ENCODE results near the gene TNFSF10.
"Not testable (repeated sequence)": the region's sequence is repeated elsewhere in the genome, so short reads cannot be mapped to it uniquely, and the experiment has no call there.

The TNFSF10 gene

GRCh38 chr3:172527306-172527705 lies 4.1 kb upstream of the TNFSF10 start:
- Histone ChIP-seq H3K36me3 (ENCODE audit: control insufficient read depth, insufficient read depth, low read length) (no peaks in the 10 kb centered on the region), H3K27me3 (replicated peaks; ENCODE audit: control insufficient read depth, insufficient read depth, low read length) (no peaks in the 10 kb centered on the region), H3K4me3 (replicated peaks; ENCODE audit: low read depth, low read length) (no peak overlapping the region)
- no peak for DNase-seq (ENCODE audit: extremely low read depth, insufficient read length)
- TF ChIP-seq, protein P1, sequence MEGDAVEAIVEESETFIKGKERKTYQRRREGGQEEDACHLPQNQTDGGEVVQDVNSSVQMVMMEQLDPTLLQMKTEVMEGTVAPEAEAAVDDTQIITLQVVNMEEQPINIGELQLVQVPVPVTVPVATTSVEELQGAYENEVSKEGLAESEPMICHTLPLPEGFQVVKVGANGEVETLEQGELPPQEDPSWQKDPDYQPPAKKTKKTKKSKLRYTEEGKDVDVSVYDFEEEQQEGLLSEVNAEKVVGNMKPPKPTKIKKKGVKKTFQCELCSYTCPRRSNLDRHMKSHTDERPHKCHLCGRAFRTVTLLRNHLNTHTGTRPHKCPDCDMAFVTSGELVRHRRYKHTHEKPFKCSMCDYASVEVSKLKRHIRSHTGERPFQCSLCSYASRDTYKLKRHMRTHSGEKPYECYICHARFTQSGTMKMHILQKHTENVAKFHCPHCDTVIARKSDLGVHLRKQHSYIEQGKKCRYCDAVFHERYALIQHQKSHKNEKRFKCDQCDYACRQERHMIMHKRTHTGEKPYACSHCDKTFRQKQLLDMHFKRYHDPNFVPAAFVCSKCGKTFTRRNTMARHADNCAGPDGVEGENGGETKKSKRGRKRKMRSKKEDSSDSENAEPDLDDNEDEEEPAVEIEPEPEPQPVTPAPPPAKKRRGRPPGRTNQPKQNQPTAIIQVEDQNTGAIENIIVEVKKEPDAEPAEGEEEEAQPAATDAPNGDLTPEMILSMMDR (IDR thresholded peaks at IDR 0.05; ENCODE audit: insufficient read depth, low read length, poor library complexity, severe bottlenecking) = no peak

- Histone ChIP-seq H3K27me3 (replicated peaks; ENCODE audit: control insufficient read depth, insufficient read depth, low read length) (no peaks in the 10 kb centered on the region), H3K4me3 (replicated peaks; ENCODE audit: low read depth, low read length) (no peak overlapping the region), H3K36me3 (ENCODE audit: control insufficient read depth, insufficient read depth, low read length) (no peaks in the 10 kb centered on the region)
- TF ChIP-seq, protein P1 (IDR thresholded peaks at IDR 0.05; ENCODE audit: insufficient read depth, low read length, poor library complexity, severe bottlenecking) = no peak
- no peak for DNase-seq (ENCODE audit: extremely low read depth, insufficient read length)
Measured at GRCh38 chr3:172525116-172525613, 1.9 kb upstream of the TNFSF10 start.

GRCh38 chr3:172524611-172525010 lies 1.4 kb upstream of the TNFSF10 start:
- Histone ChIP-seq H3K36me3 (ENCODE audit: control insufficient read depth, insufficient read depth, low read length) (no peaks in the 10 kb centered on the region), H3K27me3 (replicated peaks; ENCODE audit: control insufficient read depth, insufficient read depth, low read length) (no peaks in the 10 kb centered on the region), H3K4me3 (replicated peaks; ENCODE audit: low read depth, low read length) (no peak overlapping the region)
- DNase-seq (ENCODE audit: extremely low read depth, insufficient read length) = no peak
- TF ChIP-seq, protein P1 (IDR thresholded peaks at IDR 0.05; ENCODE audit: insufficient read depth, low read length, poor library complexity, severe bottlenecking) = no peak

- H3K27me3 ChIP-seq (replicated peaks; ENCODE audit: control insufficient read depth, insufficient read depth, low read length); DNase-seq (ENCODE audit: extremely low read depth, insufficient read length); H3K36me3 ChIP-seq (ENCODE audit: control insufficient read depth, insufficient read depth, low read length): not testable (repeated sequence)
- H3K4me3 ChIP-seq (replicated peaks; ENCODE audit: low read depth, low read length) = peak overlapping the region; percentile 81
Measured at GRCh38 chr3:172521837-172522726, 1.1 kb downstream of the TNFSF10 start.

DNA sequence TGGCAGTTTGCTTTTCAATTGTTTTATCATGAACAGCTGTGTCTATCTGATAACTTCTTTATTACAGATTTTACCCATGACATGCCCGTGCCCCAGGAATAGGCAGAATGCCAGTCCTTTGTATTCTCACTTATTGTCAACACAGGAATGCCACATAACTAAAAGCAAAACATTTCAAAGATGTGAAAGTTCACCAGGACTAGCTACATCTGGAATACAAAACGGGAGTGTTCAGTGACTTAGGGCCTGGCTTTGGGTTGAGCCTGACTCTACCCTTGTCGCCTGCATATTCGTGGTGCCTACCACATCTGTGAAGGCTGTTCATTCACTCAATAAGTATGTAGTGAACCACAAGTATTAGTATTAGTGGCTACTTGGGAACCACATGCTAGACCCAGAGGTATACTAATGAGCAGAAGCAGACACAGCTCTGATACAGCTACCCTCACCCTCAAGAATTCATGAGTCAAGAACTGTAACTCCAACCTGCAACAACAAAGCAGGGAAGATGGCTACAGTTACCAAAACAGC lies 2.9 kb downstream of the TNFSF10 start:
- TF ChIP-seq, protein P1 (IDR thresholded peaks at IDR 0.05; ENCODE audit: insufficient read depth, low read length, poor library complexity, severe bottlenecking) = no peak
- peak; percentile 13 for DNase-seq (ENCODE audit: extremely low read depth, insufficient read length)
- Histone ChIP-seq H3K36me3 (ENCODE audit: control insufficient read depth, insufficient read depth, low read length) (no peaks in the 10 kb centered on the region; the same call in 1 of the 2 replicates), H3K27me3 (replicated peaks; ENCODE audit: control insufficient read depth, insufficient read depth, low read length) (no peaks in the 10 kb centered on the region), H3K4me3 (replicated peaks; ENCODE audit: low read depth, low read length) (peak overlapping the region; percentile 81)

DNA sequence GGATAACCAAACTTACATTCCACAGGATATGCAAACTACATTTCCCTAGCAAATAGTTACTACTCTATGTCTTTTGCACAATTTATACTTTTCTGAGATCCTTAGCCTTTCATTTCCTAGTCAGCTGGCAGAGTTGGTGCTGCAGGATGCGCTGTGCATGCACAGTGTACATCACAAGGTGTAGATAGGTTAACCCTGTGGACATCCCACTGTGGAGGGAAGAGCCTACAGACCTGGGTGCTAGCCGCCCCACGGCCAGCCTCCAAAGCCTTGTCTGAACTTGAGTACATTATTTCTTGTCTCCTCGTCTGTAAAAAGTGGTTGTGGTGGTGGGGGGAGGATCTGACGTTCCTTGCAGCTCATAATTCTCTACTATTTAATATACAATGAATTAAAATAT lies 3.5 kb downstream of the TNFSF10 start:
- TF ChIP-seq, protein P1 (IDR thresholded peaks at IDR 0.05; ENCODE audit: insufficient read depth, low read length, poor library complexity, severe bottlenecking) = no peak
- DNase-seq (ENCODE audit: extremely low read depth, insufficient read length) = no peak
- Histone ChIP-seq H3K36me3 (ENCODE audit: control insufficient read depth, insufficient read depth, low read length) (no peaks in the 10 kb centered on the region; the same call in 1 of the 2 replicates), H3K4me3 (replicated peaks; ENCODE audit: low read depth, low read length) (no peak overlapping the region), H3K27me3 (replicated peaks; ENCODE audit: control insufficient read depth, insufficient read depth, low read length) (no peaks in the 10 kb centered on the region)
